Kidney (tissue), 14 donors: Measurements from ENCODE around the gene FBXL17. TPM values are rescaled to one million over a fixed set of nuclear protein-coding genes. Genes with fewer than 3 reads are reported as not detected.

Experiments
- DNase-seq, 5 donors: peaks; one replicate each; pipeline ENCODE4 v3.0.0-alpha.2; 2013 to 2020
- FAIRE-seq: peaks from 2 replicates; lab custom pipeline; 2012; peaks lifted over from hg19 to GRCh38; lab: Jason Lieb, UNC
- H3K27ac ChIP-seq, 2 donors: one replicate each; pipeline ENCODE4 v1.7.0; 2013; ENCODE audit warnings: low read depth in 2 of 2, low read length in 2 of 2, inconsistent platforms in 1 of 2
- H3K27me3 ChIP-seq: one replicate; pipeline ENCODE4 v1.7.1; 2013; ENCODE audit warnings: low read length, inconsistent platforms; ENCODE audit not compliant: control insufficient read depth, insufficient read depth
- H3K36me3 ChIP-seq, 3 donors: one replicate each; pipeline versions ENCODE4 v1.7.0 to v1.7.1; 2013; ENCODE audit warnings: low read length in 3 of 3, control low read depth in 1 of 3, inconsistent platforms in 1 of 3; ENCODE audit not compliant: insufficient read depth in 3 of 3, control insufficient read depth in 2 of 3
- H3K4me1 ChIP-seq, 3 donors: one replicate each; pipeline versions ENCODE4 v1.7.0 to v1.7.1; 2013; ENCODE audit warnings: low read length in 3 of 3, inconsistent platforms in 1 of 3, low read depth in 1 of 3; ENCODE audit not compliant: control insufficient read depth in 2 of 3, insufficient read depth in 2 of 3
- H3K4me3 ChIP-seq, 3 donors: one replicate each; pipeline versions ENCODE4 v1.7.0 to v1.8.1; 2013; ENCODE audit warnings: low read length in 3 of 3, control low read depth in 1 of 3, inconsistent platforms in 1 of 3
- H3K9ac ChIP-seq, 3 donors: one replicate each; pipeline versions ENCODE4 v1.7.0 to v1.7.1; 2013; ENCODE audit warnings: low read length in 3 of 3, control low read depth in 1 of 3, inconsistent platforms in 1 of 3
- H3K9me3 ChIP-seq, 3 donors: one replicate each; pipeline versions ENCODE4 v1.7.0 to v1.7.1; 2013; ENCODE audit warnings: low read length in 3 of 3, control low read depth in 1 of 3, inconsistent platforms in 1 of 3; ENCODE audit not compliant: control insufficient read depth in 2 of 3, insufficient read depth in 1 of 3
- CTCF ChIP-seq: IDR thresholded peaks from 3 replicates; pipeline ENCODE4 v1.5.1; 2012; ENCODE audit warnings: mild to moderate bottlenecking, moderate library complexity, borderline replicate concordance; ENCODE audit not compliant: insufficient read depth; ENCODE audit errors: extremely low read depth
- intact Hi-C: fragments of 100-400 bp; cut with DNase I; formaldehyde crosslinking; loops from one replicate; pipeline ENCODE4 v1.11.1; 2022
- polyA plus RNA-seq: library from polyadenylated mRNA; stranded (reverse); fragments of 350-450 nt; fragmentation: Illumina TruSeq; extraction: RNeasy Lipid Tissue Mini Kit (QIAGEN cat#74804); gene quantifications from one replicate; pipeline ENCODE4 v1.2.3, GENCODE V29; 2014; ENCODE audit warnings: low read depth, low replicate concordance; ENCODE audit not compliant: insufficient read depth
- total RNA-seq: library from RNA; stranded (reverse); fragmentation: NEBNext Ultra II Directional; extraction: Animal tissue kit (Norgen Biotek cat#: 25700); gene quantifications from one replicate; pipeline ENCODE4 v1.2.1, GENCODE V29; 2021
- donor health status: control.
- donor health status: control.
- donor health status: control.
- donor health status: control.
- donor health status: control.
- donor health status: DM: yes; HTN: yes; CAD: no.
- donor health status: Normal renal cell carcinoma (clear cell type).

Gene FBXL17
- total and polyA plus RNA-seq, 2 donors from 2014 or later: 11.7 to 26.5 TPM

GRCh38 chr5:107937651-107938355 is 444.1 kb downstream of the FBXL17 start:
- Histone ChIP-seq H3K4me3 (no peak overlapping the region), H3K27me3 (no peaks in the 10 kb centered on the region), H3K9me3 (no peaks in the 10 kb centered on the region), H3K9ac (no peak overlapping the region), H3K36me3 (no peaks in the 10 kb centered on the region), H3K4me1 (no peaks in the 10 kb centered on the region), H3K27ac (no peak overlapping the region)
- intact Hi-C loops: no loop called here
- FAIRE-seq (no peak), DNase-seq (peak in 1 of 5 donors; percentile 57)
- no peak for TF ChIP-seq CTCF

GRCh38 chr5:107937204-107937603 is 444.7 kb downstream of the FBXL17 start:
- Histone ChIP-seq H3K9ac (no peak overlapping the region), H3K27ac (no peak overlapping the region), H3K27me3 (no peaks in the 10 kb centered on the region), H3K9me3 (no peaks in the 10 kb centered on the region), H3K4me3 (no peak overlapping the region), H3K4me1 (no peaks in the 10 kb centered on the region), H3K36me3 (no peaks in the 10 kb centered on the region)
- no peak for FAIRE-seq
- TF ChIP-seq CTCF: no peak
- intact Hi-C loops: no loop called here
- peak in 2 of 5 donors; percentile 64 to 71 for DNase-seq

GRCh38 chr5:107936515-107936914 is 445.4 kb downstream of the FBXL17 start:
- TF ChIP-seq CTCF: no peak
- no peak overlapping the region for H3K27ac ChIP-seq
- FAIRE-seq (no peak), DNase-seq (no peak)
- no peaks in the 10 kb centered on the region for H3K27me3 ChIP-seq
- intact Hi-C loops: no loop called here
- no peaks in the 10 kb centered on the region for H3K9me3 ChIP-seq
- H3K4me1 ChIP-seq: no peaks in the 10 kb centered on the region
- H3K9ac ChIP-seq: no peak overlapping the region
- no peak overlapping the region for H3K4me3 ChIP-seq
- H3K36me3 ChIP-seq: no peaks in the 10 kb centered on the region
